Activated CD8-positive, alpha-beta memory T cell treated with anti-CD3 and anti-CD28 coated beads, Interleukin-2, amount 50 U/mL, for 1 hour (primary cell): ENCODE data around the gene CHST11.
A peak's percentile ranks its signal among the peaks of the same experiment; 100 is the strongest.

Experiments
- DNase-seq: peaks from one replicate; pipeline ENCODE4 v3.0.0-alpha.2; 2020; ENCODE audit errors: extremely low read depth

Gene CHST11

GRCh38 chr12:104503191-104503590 lies 46.4 kb downstream of the CHST11 start:
- no peak for DNase-seq

GRCh38 chr12:104504146-104504545 lies 47.4 kb downstream of the CHST11 start:
- DNase-seq: no peak

GRCh38 chr12:104505095-104505818 lies 48.5 kb downstream of the CHST11 start:
- DNase-seq: no peak

- no peak for DNase-seq
These were observed 50.1 kb downstream of the CHST11 start for GRCh38 chr12:104506676-104507401.

GRCh38 chr12:104507672-104508071 lies 50.9 kb downstream of the CHST11 start:
- no peak for DNase-seq

- no peak for DNase-seq
These were observed 52.2 kb downstream of the CHST11 start for GRCh38 chr12:104508752-104509446.

- DNase-seq: no peak
These were observed 53.6 kb downstream of the CHST11 start for GRCh38 chr12:104510145-104510872.

GRCh38 chr12:104510873-104511440 lies 54.2 kb downstream of the CHST11 start:
- no peak for DNase-seq

- no peak for DNase-seq
These were observed 56.9 kb downstream of the CHST11 start for GRCh38 chr12:104513681-104514080.

- DNase-seq: no peak
These were observed 57.5 kb downstream of the CHST11 start for GRCh38 chr12:104514092-104514810.

GRCh38 chr12:104515899-104516298 lies 59.2 kb downstream of the CHST11 start:
- DNase-seq: no peak

GRCh38 chr12:104516821-104517220 lies 60.1 kb downstream of the CHST11 start:
- DNase-seq: no peak

GRCh38 chr12:104517880-104518279 lies 61.1 kb downstream of the CHST11 start:
- DNase-seq: no peak

GRCh38 chr12:104519190-104520019 lies 62.7 kb downstream of the CHST11 start:
- peak; percentile 26 for DNase-seq

- no peak for DNase-seq
These were observed 63.6 kb downstream of the CHST11 start for GRCh38 chr12:104520242-104520900.

- DNase-seq: no peak
These were observed 65.0 kb downstream of the CHST11 start for GRCh38 chr12:104521731-104522130.

- no peak for DNase-seq
These were observed 66.4 kb downstream of the CHST11 start for GRCh38 chr12:104522985-104523722.

GRCh38 chr12:104524034-104524832 lies 67.5 kb downstream of the CHST11 start:
- no peak for DNase-seq
